22Rv1 (cell line): ENCODE data around the gene ATP5F1B.

Source experiments
- H3K27ac ChIP-seq: fragments of 450-650 bp; 2 replicates; pipeline ENCODE4 v1.5.1; 2017
- CTCF ChIP-seq: fragments of 450-650 bp; IDR thresholded peaks from 2 replicates; pipeline ENCODE4 v1.5.1; 2017; ENCODE audit warnings: mild to moderate bottlenecking
- ZFX ChIP-seq: fragments of 450-650 bp; IDR thresholded peaks from 2 replicates; pipeline ENCODE4 v1.6.1; 2017; ENCODE audit warnings: antibody characterized with exemption, borderline replicate concordance

ATP5F1B gene

GRCh38 chr12:56591961-56592360 lies 53.8 kb downstream of the ATP5F1B start:
- H3K27ac ChIP-seq, result no peak overlapping the region
- TF ChIP-seq ZFX, result no peak
- TF ChIP-seq CTCF, result no peak

GRCh38 chr12:56591126-56591525 lies 54.7 kb downstream of the ATP5F1B start:
- H3K27ac ChIP-seq, result no peak overlapping the region

GRCh38 chr12:56590237-56590830 lies 55.5 kb downstream of the ATP5F1B start:
- H3K27ac ChIP-seq, result peak overlapping the region; percentile 2; the same call in 1 of the 2 replicates
- TF ChIP-seq ZFX, result no peak
- peak; percentile 84 for TF ChIP-seq CTCF

More at GRCh38 chr12:56591126-56591525, 54.7 kb downstream of the ATP5F1B start:
- no peak for TF ChIP-seq ZFX
- no peak for TF ChIP-seq CTCF

GRCh38 chr12:56589783-56590182 lies 56.0 kb downstream of the ATP5F1B start:
- TF ChIP-seq CTCF, result no peak
- TF ChIP-seq ZFX, result no peak
- H3K27ac ChIP-seq, result peak overlapping the region; percentile 2; the same call in 1 of the 2 replicates
